ENCODE data around the gene LURAP1L. TPM values are rescaled to one million over a fixed set of nuclear protein-coding genes. Genes with fewer than 3 reads are reported as not detected.

The LURAP1L gene
- total RNA-seq, 1 experiment from 2014 or later: 0.13 TPM

DNA sequence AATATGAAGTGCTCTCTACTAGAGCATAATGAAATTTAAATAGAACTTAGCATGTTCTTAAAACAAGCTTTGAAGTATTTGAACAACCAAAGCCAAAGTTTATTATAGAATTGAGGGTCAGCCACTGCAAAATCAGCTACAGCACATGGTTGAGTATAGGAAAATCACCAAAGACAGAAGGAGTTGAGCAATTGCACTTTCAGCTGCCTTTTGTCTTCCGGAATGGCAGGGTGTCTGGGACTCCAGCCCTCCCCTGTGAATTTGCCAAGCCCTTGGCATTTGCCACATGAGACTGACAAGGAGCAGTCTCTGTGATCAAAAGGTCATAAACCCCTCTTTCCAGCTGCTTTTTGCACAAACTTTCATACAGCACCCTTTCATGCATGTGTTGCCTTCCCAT, 8.5 kb upstream of the LURAP1L start:
- Histone ChIP-seq H3K79me1 (ENCODE audit: insufficient read depth, low read depth, low read length, poor library complexity, severe bottlenecking) (no peaks in the 10 kb centered on the region), H3K79me2 (ENCODE audit: insufficient read depth, low read length) (no peaks in the 10 kb centered on the region), H4K5ac (ENCODE audit: insufficient read length, low read depth, low read length) (no peak overlapping the region), H3K56ac (ENCODE audit: insufficient read length, low read depth, low read length) (no peak overlapping the region), H3K27me3 (ENCODE audit: insufficient read depth, low read length) (no peaks in the 10 kb centered on the region), H3K9me3 (ENCODE audit: control insufficient read depth, low read depth, low read length) (no peaks in the 10 kb centered on the region), H3K23ac (ENCODE audit: insufficient read length, low read depth, low read length) (no peak overlapping the region), H3K4me1 (ENCODE audit: insufficient read depth, low read length) (peaks cover 3% of the 10 kb centered on the region; the same call in 1 of the 2 replicates), H2BK120ac (ENCODE audit: low read depth, low read length, poor library complexity, severe bottlenecking) (no peak overlapping the region), H2BK5ac (ENCODE audit: insufficient read length, low read length) (no peak overlapping the region), H2AK5ac (ENCODE audit: insufficient read length, low read length) (no peak overlapping the region), H3K4ac (ENCODE audit: low read depth, low read length) (no peak overlapping the region), H2BK12ac (ENCODE audit: insufficient read length, low read depth, low read length) (no peak overlapping the region), H3K9ac (ENCODE audit: extremely low read depth, insufficient read length, low read length) (no peak overlapping the region), H3K23me2 (ENCODE audit: insufficient read length, low read depth, low read length, poor library complexity, severe bottlenecking) (no peaks in the 10 kb centered on the region), H4K20me1 (ENCODE audit: control insufficient read depth, insufficient read depth, insufficient read length) (no peaks in the 10 kb centered on the region), H3T11ph (ENCODE audit: low read length) (no peak overlapping the region), H2BK20ac (ENCODE audit: low read depth, low read length, poor library complexity, severe bottlenecking) (no peak overlapping the region), H3K18ac (ENCODE audit: insufficient read length, low read depth, low read length) (no peak overlapping the region), H3K4me2 (ENCODE audit: insufficient read depth, insufficient read length, low read length) (no peak overlapping the region), H2AFZ (ENCODE audit: low read length) (no peak overlapping the region), H4K8ac (replicated peaks; ENCODE audit: insufficient read length, low read depth, low read length) (no peak overlapping the region), H4K91ac (ENCODE audit: insufficient read length, low read depth, low read length) (no peak overlapping the region), H3K27ac (ENCODE audit: insufficient read length, low read depth, low read length) (no peak overlapping the region), H3K14ac (ENCODE audit: insufficient read depth, low read length) (no peak overlapping the region), H2BK15ac (ENCODE audit: low read depth, low read length) (no peak overlapping the region)
- Mint-ChIP-seq H3K27ac (no peak overlapping the region), H3K4me3 (no peak overlapping the region), H3K36me3 (ENCODE audit: insufficient read depth in 1 of 3, low read depth in 3 of 3) (no peaks in the 10 kb centered on the region), H3K9me3 (no peaks in the 10 kb centered on the region; a peak in 1 of 5 replicates), H3K27me3 (ENCODE audit: low read depth) (no peaks in the 10 kb centered on the region), H3K4me1 (peaks cover 11% of the 10 kb centered on the region in 2 experiments)
- no CpG with 5 or more reads among the region's 1 CpG for WGBS (ENCODE audit: extremely low coverage, insufficient read length, low lambda C conversion rate)
- TF ChIP-seq, protein P1, sequence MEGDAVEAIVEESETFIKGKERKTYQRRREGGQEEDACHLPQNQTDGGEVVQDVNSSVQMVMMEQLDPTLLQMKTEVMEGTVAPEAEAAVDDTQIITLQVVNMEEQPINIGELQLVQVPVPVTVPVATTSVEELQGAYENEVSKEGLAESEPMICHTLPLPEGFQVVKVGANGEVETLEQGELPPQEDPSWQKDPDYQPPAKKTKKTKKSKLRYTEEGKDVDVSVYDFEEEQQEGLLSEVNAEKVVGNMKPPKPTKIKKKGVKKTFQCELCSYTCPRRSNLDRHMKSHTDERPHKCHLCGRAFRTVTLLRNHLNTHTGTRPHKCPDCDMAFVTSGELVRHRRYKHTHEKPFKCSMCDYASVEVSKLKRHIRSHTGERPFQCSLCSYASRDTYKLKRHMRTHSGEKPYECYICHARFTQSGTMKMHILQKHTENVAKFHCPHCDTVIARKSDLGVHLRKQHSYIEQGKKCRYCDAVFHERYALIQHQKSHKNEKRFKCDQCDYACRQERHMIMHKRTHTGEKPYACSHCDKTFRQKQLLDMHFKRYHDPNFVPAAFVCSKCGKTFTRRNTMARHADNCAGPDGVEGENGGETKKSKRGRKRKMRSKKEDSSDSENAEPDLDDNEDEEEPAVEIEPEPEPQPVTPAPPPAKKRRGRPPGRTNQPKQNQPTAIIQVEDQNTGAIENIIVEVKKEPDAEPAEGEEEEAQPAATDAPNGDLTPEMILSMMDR (conservative IDR thresholded peaks at IDR 0.05): no peak
- no peak for DNase-seq

All from H9 (cell line).